Transverse colon (tissue), 4 donors: ENCODE results near the gene EMC1. TPM values are rescaled to one million over a fixed set of nuclear protein-coding genes. Genes with fewer than 3 reads are reported as not detected.
"Not testable (repeated sequence)": the region's sequence is repeated elsewhere in the genome, so short reads cannot be mapped to it uniquely, and the experiment has no call there.

ENCODE experiments used
- DNase-seq: peaks from one replicate; pipeline ENCODE4 v3.0.0-alpha.2; 2019
- H3K27ac ChIP-seq, 4 donors: fragments of 200-600 bp; sonication (generic); 2 replicates each; pipeline ENCODE4 v1.5.1; 2016 to 2018; ENCODE audit warnings: inconsistent platforms in 4 of 4
- H3K27me3 ChIP-seq: fragments of 200-600 bp; sonication (generic); 2 replicates; pipeline ENCODE4 v1.5.1; 2017; ENCODE audit warnings: inconsistent platforms
- H3K36me3 ChIP-seq, 4 donors: fragments of 200-600 bp; sonication (generic); 2 replicates each; pipeline ENCODE4 v1.5.1; 2017 to 2019; ENCODE audit warnings: inconsistent platforms in 4 of 4
- H3K4me1 ChIP-seq, 4 donors: fragments of 200-600 bp; sonication (generic); 2 replicates each; pipeline ENCODE4 v1.5.1; 2017 to 2020; ENCODE audit warnings: inconsistent platforms in 4 of 4
- H3K4me3 ChIP-seq, 4 donors: fragments of 200-600 bp; sonication (generic); 1 replicate in 1 of 4; 2 replicates in 3 of 4; pipeline versions ENCODE4 v1.5.1 to v1.6.1; 2017 to 2019; ENCODE audit warnings: inconsistent platforms in 4 of 4
- H3K9me3 ChIP-seq, 2 donors: fragments of 200-600 bp; sonication (generic); 2 replicates each; pipeline ENCODE4 v1.5.1; 2017 to 2019; ENCODE audit warnings: inconsistent platforms in 2 of 2
- CTCF ChIP-seq, 5 experiments: fragments of 200-600 bp in 3 of 5; fragments of 450-650 bp in 2 of 5; sonication (generic) in 3 of 5; IDR thresholded peaks; 1 replicate in 2 of 5; 2 replicates in 3 of 5; pipeline ENCODE4 v1.5.1; 2016 to 2017; ENCODE audit warnings: antibody characterized with exemption in 5 of 5, inconsistent platforms in 3 of 5, mild to moderate bottlenecking in 2 of 5, moderate library complexity in 1 of 5
- EP300 ChIP-seq: sonication (generic); formaldehyde crosslinking; IDR thresholded peaks from one replicate; pipeline ENCODE4 v1.6.1; 2017; ENCODE audit warnings: antibody characterized with exemption, low read depth
- POLR2A ChIP-seq: fragments of 450-650 bp; IDR thresholded peaks from one replicate; pipeline ENCODE4 v1.6.1; 2016; ENCODE audit warnings: antibody characterized with exemption, mild to moderate bottlenecking, moderate library complexity
- POLR2AphosphoS5 ChIP-seq, 3 donors: sonication (generic); formaldehyde crosslinking; IDR thresholded peaks; one replicate each; pipeline ENCODE4 v1.6.1; 2016; ENCODE audit warnings: antibody characterized with exemption in 3 of 3
- WGBS, 2 donors: methylation state at CpG; one replicate each; pipeline ENCODE4 v1.1.5; 2018; ENCODE audit warnings: low coverage in 1 of 2; 5-methylcytosine and 5-hydroxymethylcytosine counted together
- in situ Hi-C, 4 donors: fragments of 200-750 bp; cut with MboI; loops; one replicate each; pipeline versions ENCODE4 v1.15.0 to v1.15.1; 2017; ENCODE audit warnings: low sequenced_read_pairs in 3 of 4, low pct_ligation_motif_present in 1 of 4, low pct_unique_long_range_greater_than_20kb in 1 of 4
- intact Hi-C: fragments of 100-400 bp; cut with DNase I; formaldehyde crosslinking; loops from one replicate; pipeline ENCODE4 v1.15.1; 2023; ENCODE audit warnings: low total_unique reads
- total RNA-seq, 4 donors: library from RNA; depleted of rRNA; stranded (reverse); fragments of >200 nt; gene quantifications; one replicate each; pipeline ENCODE4 v1.1.0, GENCODE V29; 2016

EMC1 gene
- total RNA-seq, 4 donors from 2014 or later: 18.3 to 39.7 (median 32.6) TPM

- peaks cover 0 to 75% (median 37%) of the 10 kb centered on the region in 4 donors for H3K36me3 ChIP-seq
- in situ Hi-C loops: no loop called here
- H3K4me3 ChIP-seq: no peak overlapping the region
- TF ChIP-seq EP300: no peak
- no peak for TF ChIP-seq CTCF (IDR thresholded peaks at IDR 0.05)
- TF ChIP-seq POLR2A: no peak
- TF ChIP-seq POLR2AphosphoS5 (IDR thresholded peaks at IDR 0.05): no peak
- H3K27ac ChIP-seq: no peak overlapping the region
- intact Hi-C loops: no loop called here
- no peak for DNase-seq
- no peaks in the 10 kb centered on the region for H3K4me1 ChIP-seq
- no peaks in the 10 kb centered on the region for H3K27me3 ChIP-seq
- no peaks in the 10 kb centered on the region for H3K9me3 ChIP-seq
- 60 to 69% methylated on average over 3 of the region's 3 CpGs for WGBS, 2 donors
These were observed 62.1 kb downstream of the EMC1 start for GRCh38 chr1:19189270-19189669.

GRCh38 chr1:19187852-19188251, 63.5 kb downstream of the EMC1 start:
- H3K27me3 ChIP-seq: no peaks in the 10 kb centered on the region
- intact Hi-C loops: no loop called here
- TF ChIP-seq POLR2AphosphoS5 (IDR thresholded peaks at IDR 0.05): no peak
- no peak for TF ChIP-seq CTCF (IDR thresholded peaks at IDR 0.05)
- TF ChIP-seq EP300: no peak
- TF ChIP-seq POLR2A: no peak
- no peaks in the 10 kb centered on the region for H3K4me1 ChIP-seq
- H3K36me3 ChIP-seq: peaks cover 0 to 75% (median 37%) of the 10 kb centered on the region in 4 donors
- H3K9me3 ChIP-seq: no peaks in the 10 kb centered on the region
- H3K27ac ChIP-seq: no peak overlapping the region
- no peak overlapping the region for H3K4me3 ChIP-seq
- in situ Hi-C loops: no loop called here
- no peak for DNase-seq

GRCh38 chr1:19186001-19186400, 65.3 kb downstream of the EMC1 start:
- 70 to 85% methylated on average over 2 of the region's 2 CpGs for WGBS, 2 donors
- no peak overlapping the region for H3K4me3 ChIP-seq
- H3K27me3 ChIP-seq: no peaks in the 10 kb centered on the region
- peaks cover 0 to 74% (median 35%) of the 10 kb centered on the region in 4 donors for H3K36me3 ChIP-seq
- H3K4me1 ChIP-seq: no peaks in the 10 kb centered on the region
- H3K9me3 ChIP-seq: no peaks in the 10 kb centered on the region
- no peak for DNase-seq
- TF ChIP-seq EP300 (no peak), CTCF (IDR thresholded peaks at IDR 0.05) (no peak), POLR2AphosphoS5 (IDR thresholded peaks at IDR 0.05) (no peak), POLR2A (no peak)
- intact Hi-C loops: no loop called here
- in situ Hi-C loops: no loop called here
- no peak overlapping the region for H3K27ac ChIP-seq

- Histone ChIP-seq H3K27ac (no peak overlapping the region), H3K27me3 (no peaks in the 10 kb centered on the region), H3K36me3 (peaks cover 0 to 75% (median 36%) of the 10 kb centered on the region in 4 donors), H3K9me3 (no peaks in the 10 kb centered on the region), H3K4me3 (no peak overlapping the region), H3K4me1 (no peaks in the 10 kb centered on the region)
- no peak for TF ChIP-seq POLR2A
- TF ChIP-seq CTCF (IDR thresholded peaks at IDR 0.05): no peak
- no peak for TF ChIP-seq EP300
- TF ChIP-seq POLR2AphosphoS5 (IDR thresholded peaks at IDR 0.05): no peak
- DNase-seq: no peak
- in situ Hi-C loops: no loop called here
- intact Hi-C loops: no loop called here
- WGBS, 2 donors: 93 to 100% methylated on average over 3 to 5 of the region's 5 CpGs
These were observed 69.1 kb downstream of the EMC1 start for GRCh38 chr1:19182223-19182622.

GRCh38 chr1:19180265-19180657, 71.1 kb downstream of the EMC1 start:
- DNase-seq, H3K4me1 ChIP-seq, intact Hi-C loops, H3K27ac ChIP-seq, H3K9me3 ChIP-seq, H3K27me3 ChIP-seq, in situ Hi-C loops, H3K4me3 ChIP-seq: not testable (repeated sequence)
- H3K36me3 ChIP-seq: peaks cover 0 to 75% (median 36%) of the 10 kb centered on the region in 4 donors
- 84 to 90% methylated on average over 7 to 8 of the region's 8 CpGs for WGBS, 2 donors
